Measurements from ENCODE around the gene KCTD20. TPM values are rescaled to one million over a fixed set of nuclear protein-coding genes. Genes with fewer than 3 reads are reported as not detected.

The KCTD20 gene
- total RNA-seq, 1 donor from 2014 or later, result 29.1 TPM

GRCh38 chr6:36506611-36507010 lies 63.8 kb downstream of the KCTD20 start:
- no peak for TF ChIP-seq CTCF (IDR thresholded peaks at IDR 0.05; ENCODE audit: partially characterized antibody, unreplicated experiment)
- DNase-seq, result no peak
- Mint-ChIP-seq H3K4me3 (ENCODE audit: unreplicated experiment) (no peak overlapping the region), H3K36me3 (ENCODE audit: unreplicated experiment) (peaks cover 8% of the 10 kb centered on the region), H3K27me3 (ENCODE audit: unreplicated experiment) (no peaks in the 10 kb centered on the region), H3K27ac (ENCODE audit: unreplicated experiment) (no peak overlapping the region), H3K4me1 (ENCODE audit: low read depth, unreplicated experiment) (peaks cover 5% of the 10 kb centered on the region), H3K9me3 (ENCODE audit: unreplicated experiment) (no peaks in the 10 kb centered on the region)

- H3K27ac Mint-ChIP-seq (ENCODE audit: unreplicated experiment), result no peak overlapping the region
- no peak overlapping the region for H3K4me3 Mint-ChIP-seq (ENCODE audit: unreplicated experiment)
- no peaks in the 10 kb centered on the region for H3K9me3 Mint-ChIP-seq (ENCODE audit: unreplicated experiment)
- H3K4me1 Mint-ChIP-seq (ENCODE audit: low read depth, unreplicated experiment), result peaks cover 5% of the 10 kb centered on the region
- peaks cover 12% of the 10 kb centered on the region for H3K36me3 Mint-ChIP-seq (ENCODE audit: unreplicated experiment)
- H3K27me3 Mint-ChIP-seq (ENCODE audit: unreplicated experiment), result no peaks in the 10 kb centered on the region
- no peak for DNase-seq
- no peak for TF ChIP-seq CTCF (IDR thresholded peaks at IDR 0.05; ENCODE audit: partially characterized antibody, unreplicated experiment)
Observed at GRCh38 chr6:36508532-36508931, 65.7 kb downstream of the KCTD20 start.

- no peak for TF ChIP-seq CTCF (IDR thresholded peaks at IDR 0.05; ENCODE audit: partially characterized antibody, unreplicated experiment)
Observed at GRCh38 chr6:36510365-36510764, 67.6 kb downstream of the KCTD20 start.

GRCh38 chr6:36514554-36515456 lies 72.0 kb downstream of the KCTD20 start:
- peaks cover 12% of the 10 kb centered on the region for H3K4me1 Mint-ChIP-seq (ENCODE audit: low read depth, unreplicated experiment)
- no peak for TF ChIP-seq CTCF (IDR thresholded peaks at IDR 0.05; ENCODE audit: partially characterized antibody, unreplicated experiment)
- no peak overlapping the region for H3K27ac Mint-ChIP-seq (ENCODE audit: unreplicated experiment)
- H3K4me3 Mint-ChIP-seq (ENCODE audit: unreplicated experiment), result no peak overlapping the region
- H3K9me3 Mint-ChIP-seq (ENCODE audit: unreplicated experiment), result peaks cover 4% of the 10 kb centered on the region
- H3K27me3 Mint-ChIP-seq (ENCODE audit: unreplicated experiment), result no peaks in the 10 kb centered on the region
- H3K36me3 Mint-ChIP-seq (ENCODE audit: unreplicated experiment), result peaks cover 3% of the 10 kb centered on the region
- no peak for DNase-seq

More at GRCh38 chr6:36510365-36510764, 67.6 kb downstream of the KCTD20 start:
- no peak overlapping the region for H3K4me3 Mint-ChIP-seq (ENCODE audit: unreplicated experiment)
- no peak for DNase-seq
- peaks cover 12% of the 10 kb centered on the region for H3K36me3 Mint-ChIP-seq (ENCODE audit: unreplicated experiment)
- no peak overlapping the region for H3K27ac Mint-ChIP-seq (ENCODE audit: unreplicated experiment)
- no peaks in the 10 kb centered on the region for H3K27me3 Mint-ChIP-seq (ENCODE audit: unreplicated experiment)
- no peaks in the 10 kb centered on the region for H3K9me3 Mint-ChIP-seq (ENCODE audit: unreplicated experiment)
- peaks cover 3% of the 10 kb centered on the region for H3K4me1 Mint-ChIP-seq (ENCODE audit: low read depth, unreplicated experiment)

GRCh38 chr6:36515844-36516243 lies 73.0 kb downstream of the KCTD20 start:
- no peak overlapping the region for H3K27ac Mint-ChIP-seq (ENCODE audit: unreplicated experiment)
- H3K4me3 Mint-ChIP-seq (ENCODE audit: unreplicated experiment), result no peak overlapping the region
- no peak for DNase-seq
- H3K9me3 Mint-ChIP-seq (ENCODE audit: unreplicated experiment), result peaks cover 4% of the 10 kb centered on the region
- no peaks in the 10 kb centered on the region for H3K27me3 Mint-ChIP-seq (ENCODE audit: unreplicated experiment)
- no peak for TF ChIP-seq CTCF (IDR thresholded peaks at IDR 0.05; ENCODE audit: partially characterized antibody, unreplicated experiment)
- H3K36me3 Mint-ChIP-seq (ENCODE audit: unreplicated experiment), result peaks cover 3% of the 10 kb centered on the region
- H3K4me1 Mint-ChIP-seq (ENCODE audit: low read depth, unreplicated experiment), result peaks cover 14% of the 10 kb centered on the region
